ENCODE data around the gene PTPRN2. TPM values are rescaled to one million over a fixed set of nuclear protein-coding genes. Genes with fewer than 3 reads are reported as not detected.
"Not testable (repeated sequence)": the region's sequence is repeated elsewhere in the genome, so short reads cannot be mapped to it uniquely, and the experiment has no call there.

PTPRN2 gene
- total RNA-seq, 2 donors from 2014 or later: 0.35 to 0.61 TPM

GRCh38 chr7:158357106-158357897 is 230.3 kb downstream of the PTPRN2 start:
- DNase-seq (ENCODE audit: low spot score in 2 of 2) (no peak), ATAC-seq (no peak)
- H3K9me3 Mint-ChIP-seq: peaks cover 9 to 20% of the 10 kb centered on the region in 2 donors
- H3K27ac Mint-ChIP-seq: no peak overlapping the region
- peaks cover 12 to 18% of the 10 kb centered on the region in 2 donors for H3K36me3 Mint-ChIP-seq

GRCh38 chr7:158356454-158356853 is 231.2 kb downstream of the PTPRN2 start:
- ATAC-seq: no peak
- DNase-seq (ENCODE audit: low spot score in 2 of 2): no peak
- Mint-ChIP-seq H3K36me3 (peaks cover 12 to 18% of the 10 kb centered on the region in 2 donors), H3K9me3 (peaks cover 9 to 20% of the 10 kb centered on the region in 2 donors), H3K27ac (no peak overlapping the region)

GRCh38 chr7:158355456-158356065 is 232.1 kb downstream of the PTPRN2 start:
- peaks cover 12 to 18% of the 10 kb centered on the region in 2 donors for H3K36me3 Mint-ChIP-seq
- peaks cover 9 to 20% of the 10 kb centered on the region in 2 donors for H3K9me3 Mint-ChIP-seq
- ATAC-seq: no peak
- no peak overlapping the region for H3K27ac Mint-ChIP-seq
- DNase-seq (ENCODE audit: low spot score in 2 of 2): no peak

GRCh38 chr7:158354861-158355260 is 232.8 kb downstream of the PTPRN2 start:
- Mint-ChIP-seq H3K36me3 (peaks cover 12 to 18% of the 10 kb centered on the region in 2 donors), H3K9me3 (peaks cover 9 to 20% of the 10 kb centered on the region in 2 donors), H3K27ac (no peak overlapping the region)
- DNase-seq (ENCODE audit: low spot score in 2 of 2) (no peak), ATAC-seq (no peak)

- DNase-seq (ENCODE audit: low spot score in 2 of 2): peak in 1 of 2 donors; percentile 11
- Mint-ChIP-seq H3K36me3 (peaks cover 12 to 18% of the 10 kb centered on the region in 2 donors), H3K27ac (no peak overlapping the region), H3K9me3 (peaks cover 9 to 20% of the 10 kb centered on the region in 2 donors)
- no peak for ATAC-seq
Observed at GRCh38 chr7:158353606-158354570, 233.7 kb downstream of the PTPRN2 start.

- not testable (repeated sequence) for DNase-seq (ENCODE audit: low spot score in 2 of 2); H3K27ac Mint-ChIP-seq; ATAC-seq
- Mint-ChIP-seq H3K9me3 (peaks cover 9 to 20% of the 10 kb centered on the region in 2 donors), H3K36me3 (peaks cover 12 to 18% of the 10 kb centered on the region in 2 donors)
Observed at GRCh38 chr7:158351899-158352729, 235.5 kb downstream of the PTPRN2 start.

- DNase-seq (ENCODE audit: low spot score in 2 of 2): no peak
- ATAC-seq: no peak
- Mint-ChIP-seq H3K36me3 (peaks cover 12 to 18% of the 10 kb centered on the region in 2 donors), H3K27ac (no peak overlapping the region), H3K9me3 (peaks cover 9 to 19% of the 10 kb centered on the region in 2 donors)
Observed at GRCh38 chr7:158351481-158351880, 236.1 kb downstream of the PTPRN2 start.

GRCh38 chr7:158351051-158351450 is 236.6 kb downstream of the PTPRN2 start:
- Mint-ChIP-seq H3K27ac (no peak overlapping the region), H3K36me3 (peaks cover 12 to 18% of the 10 kb centered on the region in 2 donors), H3K9me3 (peaks cover 9 to 16% of the 10 kb centered on the region in 2 donors)
- no peak for DNase-seq (ENCODE audit: low spot score in 2 of 2)
- no peak for ATAC-seq

GRCh38 chr7:158350166-158350900 is 237.3 kb downstream of the PTPRN2 start:
- peaks cover 9 to 15% of the 10 kb centered on the region in 2 donors for H3K9me3 Mint-ChIP-seq
- DNase-seq (ENCODE audit: low spot score in 2 of 2) (no peak), ATAC-seq (no peak)
- peaks cover 12 to 16% of the 10 kb centered on the region in 2 donors for H3K36me3 Mint-ChIP-seq
- H3K27ac Mint-ChIP-seq: no peak overlapping the region

- H3K36me3 Mint-ChIP-seq: no peaks in the 10 kb centered on the region
- no peak overlapping the region for H3K27ac Mint-ChIP-seq
- no peak for ATAC-seq
- no peak for DNase-seq (ENCODE audit: low spot score in 2 of 2)
- no peaks in the 10 kb centered on the region for H3K9me3 Mint-ChIP-seq
Observed at GRCh38 chr7:158348446-158348845, 239.2 kb downstream of the PTPRN2 start.

GRCh38 chr7:158348039-158348438 is 239.6 kb downstream of the PTPRN2 start:
- DNase-seq (ENCODE audit: low spot score in 2 of 2); H3K36me3 Mint-ChIP-seq: not testable (repeated sequence)

GRCh38 chr7:158345731-158346130 is 241.9 kb downstream of the PTPRN2 start:
- DNase-seq (ENCODE audit: low spot score in 2 of 2) (no peak), ATAC-seq (no peak)
- peaks cover 14 to 24% of the 10 kb centered on the region in 2 donors for H3K9me3 Mint-ChIP-seq
- peaks cover 0 to 17% of the 10 kb centered on the region in 2 donors for H3K36me3 Mint-ChIP-seq
- H3K27ac Mint-ChIP-seq: no peak overlapping the region

More at GRCh38 chr7:158348039-158348438, 239.6 kb downstream of the PTPRN2 start:
- H3K9me3 Mint-ChIP-seq, ATAC-seq, H3K27ac Mint-ChIP-seq: not testable (repeated sequence)

- Mint-ChIP-seq H3K9me3 (peaks cover 24 to 34% of the 10 kb centered on the region in 2 donors), H3K36me3 (peaks cover 7 to 26% of the 10 kb centered on the region in 2 donors), H3K27ac (no peak overlapping the region)
- ATAC-seq: no peak
- no peak for DNase-seq (ENCODE audit: low spot score in 2 of 2)
Observed at GRCh38 chr7:158344706-158345300, 242.8 kb downstream of the PTPRN2 start.

- Mint-ChIP-seq H3K36me3 (peaks cover 8 to 28% of the 10 kb centered on the region in 2 donors), H3K9me3 (peaks cover 24 to 34% of the 10 kb centered on the region in 2 donors), H3K27ac (no peak overlapping the region)
- ATAC-seq (no peak), DNase-seq (ENCODE audit: low spot score in 2 of 2) (no peak)
Observed at GRCh38 chr7:158343936-158344455, 243.6 kb downstream of the PTPRN2 start.
